ENCODE measurements around the gene MANSC4.

DNA sequence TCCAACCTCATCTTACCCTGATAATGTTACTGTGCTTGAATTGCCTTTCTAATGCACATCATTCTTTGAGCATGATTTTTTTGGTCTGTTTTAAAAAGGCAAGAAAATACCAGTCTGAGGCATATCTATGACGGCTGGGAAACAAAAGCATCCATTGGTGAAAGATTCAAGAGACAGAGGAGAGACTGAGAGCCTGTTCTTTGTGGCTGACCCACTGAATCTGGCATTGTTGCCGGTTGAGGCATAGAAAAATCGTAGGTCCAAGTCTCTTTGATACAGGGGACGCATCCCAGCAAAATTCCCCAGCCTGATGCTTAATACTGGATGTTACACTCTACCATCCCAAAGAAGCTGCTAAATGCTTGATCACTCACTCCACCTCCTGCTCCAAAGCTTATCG, 2.9 kb downstream of the MANSC4 start:
- TF ChIP-seq, protein P1, sequence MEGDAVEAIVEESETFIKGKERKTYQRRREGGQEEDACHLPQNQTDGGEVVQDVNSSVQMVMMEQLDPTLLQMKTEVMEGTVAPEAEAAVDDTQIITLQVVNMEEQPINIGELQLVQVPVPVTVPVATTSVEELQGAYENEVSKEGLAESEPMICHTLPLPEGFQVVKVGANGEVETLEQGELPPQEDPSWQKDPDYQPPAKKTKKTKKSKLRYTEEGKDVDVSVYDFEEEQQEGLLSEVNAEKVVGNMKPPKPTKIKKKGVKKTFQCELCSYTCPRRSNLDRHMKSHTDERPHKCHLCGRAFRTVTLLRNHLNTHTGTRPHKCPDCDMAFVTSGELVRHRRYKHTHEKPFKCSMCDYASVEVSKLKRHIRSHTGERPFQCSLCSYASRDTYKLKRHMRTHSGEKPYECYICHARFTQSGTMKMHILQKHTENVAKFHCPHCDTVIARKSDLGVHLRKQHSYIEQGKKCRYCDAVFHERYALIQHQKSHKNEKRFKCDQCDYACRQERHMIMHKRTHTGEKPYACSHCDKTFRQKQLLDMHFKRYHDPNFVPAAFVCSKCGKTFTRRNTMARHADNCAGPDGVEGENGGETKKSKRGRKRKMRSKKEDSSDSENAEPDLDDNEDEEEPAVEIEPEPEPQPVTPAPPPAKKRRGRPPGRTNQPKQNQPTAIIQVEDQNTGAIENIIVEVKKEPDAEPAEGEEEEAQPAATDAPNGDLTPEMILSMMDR (IDR thresholded peaks at IDR 0.05), result no peak
- no peak for TF ChIP-seq POLR2A (IDR thresholded peaks at IDR 0.05)
